Kidney (tissue), 14 donors: ENCODE data around the gene AP4M1. TPM values are rescaled to one million over a fixed set of nuclear protein-coding genes. Genes with fewer than 3 reads are reported as not detected.

Experiments
- DNase-seq, 5 donors: peaks; one replicate each; pipeline ENCODE4 v3.0.0-alpha.2; 2013 to 2020
- FAIRE-seq: peaks from 2 replicates; lab custom pipeline; 2012; peaks lifted over from hg19 to GRCh38; lab: Jason Lieb, UNC
- H3K27ac ChIP-seq, 2 donors: one replicate each; pipeline ENCODE4 v1.7.0; 2013; ENCODE audit warnings: low read depth in 2 of 2, low read length in 2 of 2, inconsistent platforms in 1 of 2
- H3K27me3 ChIP-seq: one replicate; pipeline ENCODE4 v1.7.1; 2013; ENCODE audit warnings: low read length, inconsistent platforms; ENCODE audit not compliant: control insufficient read depth, insufficient read depth
- H3K36me3 ChIP-seq, 3 donors: one replicate each; pipeline versions ENCODE4 v1.7.0 to v1.7.1; 2013; ENCODE audit warnings: low read length in 3 of 3, control low read depth in 1 of 3, inconsistent platforms in 1 of 3; ENCODE audit not compliant: insufficient read depth in 3 of 3, control insufficient read depth in 2 of 3
- H3K4me1 ChIP-seq, 3 donors: one replicate each; pipeline versions ENCODE4 v1.7.0 to v1.7.1; 2013; ENCODE audit warnings: low read length in 3 of 3, inconsistent platforms in 1 of 3, low read depth in 1 of 3; ENCODE audit not compliant: control insufficient read depth in 2 of 3, insufficient read depth in 2 of 3
- H3K4me3 ChIP-seq, 3 donors: one replicate each; pipeline versions ENCODE4 v1.7.0 to v1.8.1; 2013; ENCODE audit warnings: low read length in 3 of 3, control low read depth in 1 of 3, inconsistent platforms in 1 of 3
- H3K9ac ChIP-seq, 3 donors: one replicate each; pipeline versions ENCODE4 v1.7.0 to v1.7.1; 2013; ENCODE audit warnings: low read length in 3 of 3, control low read depth in 1 of 3, inconsistent platforms in 1 of 3
- H3K9me3 ChIP-seq, 3 donors: one replicate each; pipeline versions ENCODE4 v1.7.0 to v1.7.1; 2013; ENCODE audit warnings: low read length in 3 of 3, control low read depth in 1 of 3, inconsistent platforms in 1 of 3; ENCODE audit not compliant: control insufficient read depth in 2 of 3, insufficient read depth in 1 of 3
- CTCF ChIP-seq: IDR thresholded peaks from 3 replicates; pipeline ENCODE4 v1.5.1; 2012; ENCODE audit warnings: mild to moderate bottlenecking, moderate library complexity, borderline replicate concordance; ENCODE audit not compliant: insufficient read depth; ENCODE audit errors: extremely low read depth
- intact Hi-C: fragments of 100-400 bp; cut with DNase I; formaldehyde crosslinking; loops from one replicate; pipeline ENCODE4 v1.11.1; 2022
- polyA plus RNA-seq: library from polyadenylated mRNA; stranded (reverse); fragments of 350-450 nt; fragmentation: Illumina TruSeq; extraction: RNeasy Lipid Tissue Mini Kit (QIAGEN cat#74804); gene quantifications from one replicate; pipeline ENCODE4 v1.2.3, GENCODE V29; 2014; ENCODE audit warnings: low read depth, low replicate concordance; ENCODE audit not compliant: insufficient read depth
- total RNA-seq: library from RNA; stranded (reverse); fragmentation: NEBNext Ultra II Directional; extraction: Animal tissue kit (Norgen Biotek cat#: 25700); gene quantifications from one replicate; pipeline ENCODE4 v1.2.1, GENCODE V29; 2021
- donor health status: control.
- donor health status: control.
- donor health status: control.
- donor health status: control.
- donor health status: control.
- donor health status: DM: yes; HTN: yes; CAD: no.
- donor health status: Normal renal cell carcinoma (clear cell type).

The AP4M1 gene
- total and polyA plus RNA-seq, 2 donors from 2014 or later = 16.4 to 22.8 TPM

- H3K27me3 ChIP-seq = no peaks in the 10 kb centered on the region
- peaks cover 0 to 9% (median 5%) of the 10 kb centered on the region in 3 donors for H3K4me1 ChIP-seq
- peaks cover 51 to 59% (median 57%) of the 10 kb centered on the region in 3 donors for H3K36me3 ChIP-seq
- H3K9me3 ChIP-seq = peaks cover 11 to 26% (median 16%) of the 10 kb centered on the region in 3 donors
- intact Hi-C loops = no loop called here
- no peak overlapping the region for H3K27ac ChIP-seq
- FAIRE-seq = no peak
- no peak overlapping the region for H3K9ac ChIP-seq
- no peak overlapping the region for H3K4me3 ChIP-seq
- DNase-seq = no peak
- no peak for TF ChIP-seq CTCF
These were observed 26.6 kb upstream of the AP4M1 start for GRCh38 chr7:100074841-100075240.

GRCh38 chr7:100075418-100075817 is 26.0 kb upstream of the AP4M1 start:
- no peak for DNase-seq
- Histone ChIP-seq H3K27ac (no peak overlapping the region), H3K27me3 (no peaks in the 10 kb centered on the region), H3K9ac (no peak overlapping the region), H3K4me1 (peaks cover 0 to 13% (median 5%) of the 10 kb centered on the region in 3 donors), H3K4me3 (no peak overlapping the region), H3K9me3 (peaks cover 11 to 22% (median 16%) of the 10 kb centered on the region in 3 donors), H3K36me3 (peaks cover 48 to 53% (median 53%) of the 10 kb centered on the region in 3 donors)
- intact Hi-C loops = no loop called here
- no peak for FAIRE-seq
- no peak for TF ChIP-seq CTCF

DNA sequence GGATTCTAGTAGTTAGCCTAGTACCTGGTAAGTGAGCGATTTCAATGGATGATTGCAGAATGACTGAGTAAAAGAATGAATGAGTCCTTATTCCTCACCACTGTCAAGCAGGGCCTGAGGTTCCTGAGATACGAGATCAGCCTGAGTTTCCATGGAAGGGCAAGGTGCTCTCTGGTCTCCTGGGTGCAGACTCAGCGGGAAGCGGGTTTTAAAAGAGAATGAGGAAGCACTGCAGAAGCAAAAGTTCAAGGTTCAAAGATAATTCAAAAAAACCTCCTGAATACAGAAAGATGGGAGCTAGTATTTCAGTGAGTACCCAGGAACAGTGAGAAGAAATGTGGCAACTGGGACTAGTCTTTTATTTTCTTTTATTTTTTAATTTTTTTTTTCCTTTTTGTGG is 24.2 kb upstream of the AP4M1 start:
- no peak for FAIRE-seq
- Histone ChIP-seq H3K4me3 (no peak overlapping the region), H3K9ac (no peak overlapping the region), H3K4me1 (peaks cover 0 to 16% (median 5%) of the 10 kb centered on the region in 3 donors), H3K36me3 (peaks cover 31 to 36% (median 35%) of the 10 kb centered on the region in 3 donors), H3K9me3 (peaks cover 0 to 7% (median 4%) of the 10 kb centered on the region in 3 donors), H3K27me3 (no peaks in the 10 kb centered on the region), H3K27ac (no peak overlapping the region)
- no peak for DNase-seq
- intact Hi-C loops = no loop called here
- TF ChIP-seq CTCF = no peak

- FAIRE-seq (no peak), DNase-seq (no peak)
- intact Hi-C loops = no loop called here
- H3K9me3 ChIP-seq = peaks cover 0 to 3% (median 0%) of the 10 kb centered on the region in 3 donors
- no peak overlapping the region for H3K27ac ChIP-seq
- H3K4me1 ChIP-seq = peaks cover 2 to 21% (median 10%) of the 10 kb centered on the region in 3 donors
- peaks cover 16 to 22% (median 17%) of the 10 kb centered on the region in 3 donors for H3K36me3 ChIP-seq
- H3K9ac ChIP-seq = no peak overlapping the region
- H3K27me3 ChIP-seq = no peaks in the 10 kb centered on the region
- no peak overlapping the region for H3K4me3 ChIP-seq
- no peak for TF ChIP-seq CTCF
These were observed 22.4 kb upstream of the AP4M1 start for GRCh38 chr7:100079024-100079560.
